CD4-positive, alpha-beta T cell treated with Interleukin-10 for 1 hour (primary cell): Measurements from ENCODE around the gene SPECC1L.

Experiments used
- DNase-seq: peaks from one replicate; pipeline ENCODE4 v3.0.0-alpha.2; 2020

The SPECC1L gene

DNA sequence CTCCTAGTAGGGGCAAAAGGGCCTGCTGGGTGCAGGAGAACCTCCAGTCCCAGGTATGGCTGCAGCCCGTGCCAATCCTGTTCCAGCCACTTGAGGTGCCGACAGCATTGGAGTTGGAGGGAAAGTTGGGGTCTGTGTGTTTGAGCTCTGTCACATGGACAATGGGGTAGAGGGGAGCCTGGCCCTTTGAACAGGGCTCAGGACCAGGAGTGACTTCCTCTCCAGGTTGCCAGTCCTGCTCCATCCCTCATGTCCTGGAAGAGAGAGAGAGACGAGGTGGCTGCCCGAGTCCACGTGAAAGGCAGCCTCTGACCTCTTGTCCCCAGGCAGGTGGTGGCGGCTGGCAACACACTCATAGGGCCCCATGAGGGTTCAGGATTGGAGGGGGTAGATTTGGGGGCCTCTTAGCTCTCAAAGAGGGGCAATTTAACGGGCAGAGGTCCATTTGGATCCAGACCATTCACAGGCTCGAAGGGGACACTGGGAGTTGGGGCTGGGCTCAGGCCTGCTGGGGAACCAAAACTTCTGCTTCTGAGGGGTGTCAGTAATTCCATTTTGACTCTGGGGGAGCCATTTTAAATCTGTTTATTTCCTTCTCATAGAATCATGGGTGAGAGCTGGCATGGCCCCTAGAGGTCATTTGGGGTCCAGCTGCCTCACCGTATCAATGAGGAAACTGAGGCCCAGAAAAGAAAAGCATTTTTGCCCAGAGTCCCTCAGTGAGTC, 160.8 kb downstream of the SPECC1L start:
- DNase-seq, result no peak

DNA sequence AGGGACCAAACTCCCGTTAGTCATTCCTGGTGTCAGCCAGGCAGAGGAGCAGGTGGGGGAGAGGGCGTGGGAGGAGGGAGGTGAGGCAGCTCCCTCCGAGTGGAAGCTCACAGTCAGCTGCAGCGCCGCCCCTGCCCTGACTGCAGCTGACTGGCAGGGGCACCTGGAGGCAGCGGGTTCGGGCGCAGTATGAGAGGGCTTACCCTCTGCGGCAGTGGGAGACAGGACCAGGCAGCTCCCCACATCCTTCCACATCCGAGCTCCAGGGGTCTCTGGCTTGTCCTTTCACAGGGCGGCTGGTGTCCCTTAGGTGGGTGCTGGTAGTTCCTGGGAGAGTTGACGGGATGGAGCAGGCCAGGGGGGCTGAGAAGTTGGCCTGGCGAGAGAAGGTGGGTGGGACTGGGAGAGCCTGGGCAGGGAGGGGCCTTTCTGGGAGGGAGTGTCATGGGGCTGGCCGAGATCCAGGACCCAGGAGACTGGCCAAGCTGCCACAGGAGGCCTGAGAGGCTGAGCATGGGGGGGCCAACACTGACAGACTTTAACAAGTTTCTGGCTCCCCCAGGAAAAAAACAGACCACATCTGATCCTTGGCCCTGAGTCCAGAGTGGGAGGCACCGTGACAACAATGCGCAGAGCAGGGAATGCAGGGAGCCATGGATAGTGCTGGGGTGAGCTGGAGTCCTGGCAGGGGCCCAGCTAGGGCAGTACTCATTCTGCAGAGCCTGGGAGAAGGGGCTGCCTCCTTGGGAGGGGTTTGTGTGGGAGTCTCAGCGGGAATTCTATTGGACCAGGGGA, 161.6 kb downstream of the SPECC1L start:
- DNase-seq, result no peak

DNA sequence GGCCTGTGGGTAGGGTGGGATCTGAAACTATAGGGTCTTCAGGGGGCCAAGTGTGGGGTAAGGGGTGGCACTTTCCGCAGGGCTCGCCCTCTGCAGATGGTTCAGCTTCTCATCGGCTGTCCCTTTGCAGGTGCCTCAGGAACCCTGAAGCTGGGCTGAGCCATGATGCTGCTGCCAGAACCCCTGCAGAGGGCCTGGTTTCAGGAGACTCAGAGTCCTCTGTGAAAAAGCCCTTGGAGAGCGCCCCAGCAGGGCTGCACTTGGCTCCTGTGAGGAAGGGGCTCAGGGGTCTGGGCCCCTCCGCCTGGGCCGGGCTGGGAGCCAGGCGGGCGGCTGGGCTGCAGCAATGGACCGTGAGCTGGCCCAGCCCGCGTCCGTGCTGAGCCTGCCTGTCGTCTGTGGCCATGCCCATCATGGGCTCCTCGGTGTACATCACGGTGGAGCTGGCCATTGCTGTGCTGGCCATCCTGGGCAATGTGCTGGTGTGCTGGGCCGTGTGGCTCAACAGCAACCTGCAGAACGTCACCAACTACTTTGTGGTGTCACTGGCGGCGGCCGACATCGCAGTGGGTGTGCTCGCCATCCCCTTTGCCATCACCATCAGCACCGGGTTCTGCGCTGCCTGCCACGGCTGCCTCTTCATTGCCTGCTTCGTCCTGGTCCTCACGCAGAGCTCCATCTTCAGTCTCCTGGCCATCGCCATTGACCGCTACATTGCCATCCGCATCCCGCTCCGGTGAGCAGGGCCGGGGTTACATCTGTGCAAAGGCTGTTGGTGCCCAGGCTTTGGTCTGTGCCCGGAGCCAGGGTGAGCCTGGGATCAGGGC, 162.6 kb downstream of the SPECC1L start:
- DNase-seq, result no peak

DNA sequence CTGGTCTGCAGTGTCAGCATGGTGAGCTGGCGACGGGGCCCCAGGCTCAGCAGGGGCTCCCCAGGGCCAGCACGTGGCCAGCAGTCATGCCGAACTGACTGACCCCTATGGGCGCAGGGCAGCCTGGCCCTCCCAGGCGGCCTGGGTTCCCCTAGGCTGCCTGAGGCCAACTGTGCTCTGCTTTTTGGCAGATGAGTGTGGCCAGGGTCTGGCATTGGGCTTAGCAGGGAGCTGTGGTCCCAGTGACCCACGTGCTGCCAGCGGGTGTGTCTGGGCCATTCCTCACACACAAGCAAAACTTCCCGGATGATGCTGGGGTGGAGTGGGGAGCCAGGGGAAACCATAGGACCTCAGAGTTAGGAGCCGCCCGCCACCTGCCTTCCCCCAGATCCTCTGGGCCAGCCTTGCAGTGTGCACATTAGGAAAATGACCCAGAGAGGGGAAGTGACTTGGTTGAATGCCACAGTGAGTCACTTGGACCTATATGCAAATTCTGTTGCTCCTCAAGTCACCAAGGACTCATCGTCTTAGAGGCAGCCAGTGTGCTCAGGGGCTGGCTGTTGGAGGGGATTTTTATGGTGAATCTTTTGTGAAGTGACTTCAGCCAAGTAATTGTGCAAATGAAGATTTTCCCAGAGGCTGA, 163.3 kb downstream of the SPECC1L start:
- DNase-seq, result no peak

DNA sequence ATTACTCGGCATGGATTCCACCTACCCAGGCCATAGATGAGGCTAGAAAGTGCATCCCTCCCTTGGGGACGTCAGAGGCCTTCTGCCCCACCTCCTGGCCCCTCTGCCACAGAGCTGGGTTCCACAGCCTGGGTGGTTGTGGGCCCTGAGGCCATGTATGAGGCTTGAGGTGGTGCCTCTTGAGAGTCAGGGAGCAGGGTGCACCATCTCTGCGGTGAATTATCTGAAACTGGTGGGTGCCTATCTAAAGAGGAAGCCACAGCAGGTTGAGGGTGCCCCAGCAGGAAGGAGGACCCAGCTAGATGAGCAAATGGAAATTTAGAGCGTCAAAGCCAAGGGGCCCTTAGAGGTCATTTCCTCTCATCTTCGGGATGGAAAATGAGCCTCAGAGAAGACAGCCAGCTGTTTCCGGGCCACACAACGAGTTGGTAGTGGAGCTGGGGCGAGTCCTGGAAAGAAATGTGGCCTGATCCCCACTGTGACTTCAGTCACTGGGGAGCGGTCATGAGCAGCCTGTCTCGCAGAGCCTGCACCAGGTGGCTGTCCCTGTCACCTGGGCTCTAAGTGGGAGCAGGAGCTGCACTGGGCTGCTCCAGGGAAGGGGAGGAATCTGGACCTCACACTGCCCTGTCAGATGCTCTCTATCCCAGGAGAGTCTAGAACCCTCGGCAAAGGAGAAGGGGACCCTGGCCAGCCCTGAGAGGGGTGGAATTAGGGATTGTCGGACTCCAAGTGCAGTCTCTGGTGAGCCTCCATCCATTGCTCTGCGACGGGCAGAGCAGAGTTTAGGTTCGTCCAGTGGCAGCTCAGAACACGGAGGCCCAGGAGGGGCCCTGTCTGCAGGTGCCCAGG, 164.1 kb downstream of the SPECC1L start:
- DNase-seq, result peak; percentile 81

DNA sequence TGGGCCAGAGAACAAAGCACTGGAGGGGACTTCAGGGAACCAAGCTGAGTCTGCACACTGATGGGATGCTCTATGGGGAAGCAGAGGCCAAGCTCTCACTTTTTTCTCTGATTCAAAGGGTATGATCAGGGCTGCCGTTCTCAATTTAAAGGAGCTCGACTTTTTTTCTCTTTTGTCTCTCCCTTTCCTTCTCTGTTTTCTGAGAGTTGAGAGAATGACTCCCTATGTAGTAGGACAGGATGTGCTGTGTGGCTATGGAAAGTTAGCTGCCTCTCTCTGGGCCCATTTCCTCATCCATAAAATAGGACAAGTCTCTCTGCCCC, 164.7 kb downstream of the SPECC1L start:
- no peak for DNase-seq

DNA sequence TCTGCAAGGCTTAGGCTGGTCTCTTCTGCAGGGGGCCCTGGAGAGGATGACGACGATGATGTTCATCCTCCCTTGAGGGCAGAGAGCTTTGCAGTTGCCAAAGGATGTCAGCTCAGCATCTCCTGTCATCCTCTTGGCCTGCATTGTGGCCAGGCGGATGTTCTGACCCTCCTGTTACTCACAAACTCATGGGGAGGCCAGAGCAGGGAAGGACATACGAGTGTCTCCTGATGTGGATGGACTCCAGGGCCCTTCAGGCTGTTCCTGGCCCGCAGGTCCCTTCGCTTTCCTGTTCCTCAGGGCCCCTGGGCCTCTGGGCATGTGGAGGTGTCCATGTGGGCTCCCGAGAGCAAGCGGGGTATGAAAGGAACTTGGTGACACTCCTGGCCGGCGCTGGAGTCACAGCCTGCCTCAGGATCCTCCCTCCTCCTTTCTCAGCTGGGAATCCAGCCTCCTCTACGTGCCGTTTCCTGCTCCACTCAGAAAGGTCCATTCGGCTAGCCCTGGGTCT, 165.3 kb downstream of the SPECC1L start:
- DNase-seq, result no peak

DNA sequence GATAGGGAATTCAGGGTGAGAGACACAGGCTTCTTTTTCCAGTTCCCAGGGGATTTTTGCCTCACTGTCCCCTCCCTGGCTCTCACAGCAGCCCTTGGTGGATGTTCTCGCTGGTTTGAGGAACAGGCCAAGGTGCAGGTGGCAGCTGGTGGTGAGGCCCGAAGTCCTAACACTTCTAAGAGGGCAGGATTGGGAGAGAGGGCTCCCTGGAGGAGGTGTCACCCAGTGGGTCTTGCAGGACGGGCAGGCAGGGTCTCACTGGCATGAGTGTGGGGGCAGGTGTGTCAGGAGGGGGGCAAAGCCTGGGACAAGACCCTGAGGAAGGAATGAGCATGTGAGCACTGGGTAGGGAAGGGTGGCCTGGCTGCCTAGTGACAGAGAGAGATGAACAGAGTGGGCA, 165.9 kb downstream of the SPECC1L start:
- no peak for DNase-seq

DNA sequence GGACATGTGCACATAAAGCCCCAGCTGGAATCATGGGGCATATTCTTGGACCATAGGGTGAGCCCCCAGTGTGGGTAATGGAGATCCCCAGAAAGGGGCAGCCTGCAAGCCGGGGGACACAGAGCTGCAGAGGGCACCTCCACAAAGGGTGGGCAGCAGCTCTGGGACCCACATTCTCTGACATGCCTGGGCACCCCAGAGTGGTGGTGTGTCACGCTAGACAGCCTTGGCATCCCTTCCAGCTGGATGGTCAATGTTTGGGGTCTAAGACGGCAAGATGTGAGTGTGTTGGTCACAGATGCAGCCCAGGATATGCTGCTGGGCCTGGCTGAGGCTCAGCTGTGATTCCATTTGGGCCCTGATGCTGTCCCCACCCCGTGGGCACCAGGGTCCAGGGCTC, 166.5 kb downstream of the SPECC1L start:
- no peak for DNase-seq

DNA sequence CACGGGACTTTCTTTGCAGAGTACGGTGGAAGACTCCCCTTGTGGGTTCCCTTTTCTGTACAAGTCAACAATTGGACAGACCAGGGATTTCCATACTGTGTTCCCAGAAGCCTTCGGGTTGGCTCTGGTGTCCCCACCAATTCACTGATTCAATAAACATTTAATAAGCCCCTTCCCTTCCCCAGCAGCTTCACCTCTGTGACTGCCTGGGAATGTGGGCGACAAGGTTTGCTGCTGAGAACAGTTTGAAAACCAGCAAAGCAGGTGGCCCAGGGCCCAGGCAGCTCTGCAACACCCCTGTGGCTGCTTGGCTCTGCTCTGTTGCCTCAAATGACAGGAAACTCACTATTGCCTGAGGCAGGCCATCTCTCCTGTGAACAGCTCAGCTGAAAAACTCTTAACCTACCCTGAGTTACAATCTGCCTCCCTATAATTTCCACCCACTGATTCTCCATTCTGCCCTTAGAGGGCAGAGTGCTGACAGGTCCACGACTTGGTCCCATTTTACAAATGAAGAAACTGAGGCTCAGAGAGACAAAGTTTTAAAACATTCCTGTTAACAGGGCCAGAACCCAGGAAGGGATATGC, 167.2 kb downstream of the SPECC1L start:
- DNase-seq, result no peak

DNA sequence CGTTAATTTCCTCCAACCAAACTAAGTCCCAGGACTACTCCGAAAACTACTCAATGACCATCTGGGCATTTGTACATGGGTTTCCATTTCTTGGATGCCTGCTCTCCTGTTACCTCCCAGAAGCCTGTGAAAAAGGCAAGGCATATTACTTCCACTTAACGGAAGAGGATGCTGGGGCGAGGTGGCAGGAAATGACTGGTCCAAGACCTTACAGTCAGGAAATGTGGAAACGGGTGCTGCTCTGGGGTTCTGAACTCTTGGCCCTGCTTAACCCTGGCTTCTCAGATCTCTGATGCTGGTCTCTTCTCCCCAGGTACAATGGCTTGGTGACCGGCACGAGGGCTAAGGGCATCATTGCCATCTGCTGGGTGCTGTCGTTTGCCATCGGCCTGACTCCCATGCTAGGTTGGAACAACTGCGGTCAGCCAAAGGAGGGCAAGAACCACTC, 169.7 kb downstream of the SPECC1L start:
- no peak for DNase-seq

DNA sequence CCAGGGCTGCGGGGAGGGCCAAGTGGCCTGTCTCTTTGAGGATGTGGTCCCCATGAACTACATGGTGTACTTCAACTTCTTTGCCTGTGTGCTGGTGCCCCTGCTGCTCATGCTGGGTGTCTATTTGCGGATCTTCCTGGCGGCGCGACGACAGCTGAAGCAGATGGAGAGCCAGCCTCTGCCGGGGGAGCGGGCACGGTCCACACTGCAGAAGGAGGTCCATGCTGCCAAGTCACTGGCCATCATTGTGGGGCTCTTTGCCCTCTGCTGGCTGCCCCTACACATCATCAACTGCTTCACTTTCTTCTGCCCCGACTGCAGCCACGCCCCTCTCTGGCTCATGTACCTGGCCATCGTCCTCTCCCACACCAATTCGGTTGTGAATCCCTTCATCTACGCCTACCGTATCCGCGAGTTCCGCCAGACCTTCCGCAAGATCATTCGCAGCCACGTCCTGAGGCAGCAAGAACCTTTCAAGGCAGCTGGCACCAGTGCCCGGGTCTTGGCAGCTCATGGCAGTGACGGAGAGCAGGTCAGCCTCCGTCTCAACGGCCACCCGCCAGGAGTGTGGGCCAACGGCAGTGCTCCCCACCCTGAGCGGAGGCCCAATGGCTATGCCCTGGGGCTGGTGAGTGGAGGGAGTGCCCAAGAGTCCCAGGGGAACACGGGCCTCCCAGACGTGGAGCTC, 170.2 kb downstream of the SPECC1L start:
- DNase-seq, result no peak

DNA sequence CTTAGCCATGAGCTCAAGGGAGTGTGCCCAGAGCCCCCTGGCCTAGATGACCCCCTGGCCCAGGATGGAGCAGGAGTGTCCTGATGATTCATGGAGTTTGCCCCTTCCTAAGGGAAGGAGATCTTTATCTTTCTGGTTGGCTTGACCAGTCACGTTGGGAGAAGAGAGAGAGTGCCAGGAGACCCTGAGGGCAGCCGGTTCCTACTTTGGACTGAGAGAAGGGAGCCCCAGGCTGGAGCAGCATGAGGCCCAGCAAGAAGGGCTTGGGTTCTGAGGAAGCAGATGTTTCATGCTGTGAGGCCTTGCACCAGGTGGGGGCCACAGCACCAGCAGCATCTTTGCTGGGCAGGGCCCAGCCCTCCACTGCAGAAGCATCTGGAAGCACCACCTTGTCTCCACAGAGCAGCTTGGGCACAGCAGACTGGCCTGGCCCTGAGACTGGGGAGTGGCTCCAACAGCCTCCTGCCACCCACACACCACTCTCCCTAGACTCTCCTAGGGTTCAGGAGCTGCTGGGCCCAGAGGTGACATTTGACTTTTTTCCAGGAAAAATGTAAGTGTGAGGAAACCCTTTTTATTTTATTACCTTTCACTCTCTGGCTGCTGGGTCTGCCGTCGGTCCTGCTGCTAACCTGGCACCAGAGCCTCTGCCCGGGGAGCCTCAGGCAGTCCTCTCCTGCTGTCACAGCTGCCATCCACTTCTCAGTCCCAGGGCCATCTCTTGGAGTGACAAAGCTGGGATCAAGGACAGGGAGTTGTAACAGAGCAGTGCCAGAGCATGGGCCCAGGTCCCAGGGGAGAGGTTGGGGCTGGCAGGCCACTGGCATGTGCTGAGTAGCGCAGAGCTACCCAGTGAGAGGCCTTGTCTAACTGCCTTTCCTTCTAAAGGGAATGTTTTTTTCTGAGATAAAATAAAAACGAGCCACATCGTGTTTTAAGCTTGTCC, 171.0 kb downstream of the SPECC1L start:
- DNase-seq, result no peak

DNA sequence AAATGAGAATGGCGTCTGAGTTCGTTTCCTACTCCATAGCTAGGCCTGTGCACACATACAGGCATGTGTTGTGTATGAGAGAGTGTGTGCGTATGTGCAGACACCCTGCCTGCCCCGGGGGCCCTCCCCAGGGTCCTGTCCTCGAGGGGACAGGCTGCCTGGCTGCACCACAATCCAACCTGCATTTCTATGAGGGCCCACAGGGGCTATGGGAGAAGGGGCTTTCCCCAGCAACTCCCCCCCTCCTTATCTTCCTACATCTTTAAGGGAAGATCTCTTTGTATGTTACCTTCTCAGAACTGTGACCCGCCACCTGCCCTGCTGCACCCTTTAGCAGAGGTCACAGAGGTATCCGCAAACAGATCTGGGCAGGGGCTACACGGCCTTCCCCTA, 171.7 kb downstream of the SPECC1L start:
- DNase-seq, result no peak

DNA sequence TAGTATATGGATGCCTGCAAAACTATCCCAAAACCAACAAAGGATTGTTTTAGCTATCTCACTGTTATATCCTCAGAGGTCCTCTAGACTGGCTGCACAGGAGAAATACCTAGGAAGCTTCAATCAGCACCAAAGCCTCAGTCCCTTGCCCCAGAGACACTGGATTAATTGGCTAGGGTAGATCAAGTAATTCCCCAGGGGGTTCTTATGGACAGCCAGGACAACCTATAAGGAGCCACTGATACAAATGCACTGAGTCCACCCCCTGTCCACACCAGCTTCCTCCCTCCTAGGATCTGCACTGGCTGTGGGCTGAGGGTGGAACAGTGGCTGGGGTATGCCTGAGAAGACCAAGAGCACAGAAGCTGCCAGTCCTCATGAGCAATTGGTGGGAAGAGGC, 173.0 kb downstream of the SPECC1L start:
- DNase-seq, result no peak

DNA sequence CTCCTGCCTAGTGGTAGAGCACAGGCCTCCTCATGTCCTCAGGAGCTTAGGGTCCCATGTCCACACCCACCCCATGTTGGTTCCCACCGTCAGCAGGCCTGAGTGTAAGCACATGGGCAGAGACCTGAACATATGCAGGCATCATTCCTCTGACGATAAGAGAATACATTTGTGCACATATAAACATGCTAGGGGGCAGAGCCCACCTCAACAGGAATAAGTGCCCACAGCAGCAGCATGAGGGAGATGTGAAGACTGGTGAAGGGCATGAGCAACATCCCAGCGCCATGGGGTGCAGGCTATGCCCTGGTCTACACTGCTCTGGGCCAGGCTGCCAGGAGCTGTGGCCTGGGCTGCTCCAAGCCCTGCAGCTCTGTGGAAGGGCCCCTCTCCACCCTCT, 173.6 kb downstream of the SPECC1L start:
- no peak for DNase-seq

DNA sequence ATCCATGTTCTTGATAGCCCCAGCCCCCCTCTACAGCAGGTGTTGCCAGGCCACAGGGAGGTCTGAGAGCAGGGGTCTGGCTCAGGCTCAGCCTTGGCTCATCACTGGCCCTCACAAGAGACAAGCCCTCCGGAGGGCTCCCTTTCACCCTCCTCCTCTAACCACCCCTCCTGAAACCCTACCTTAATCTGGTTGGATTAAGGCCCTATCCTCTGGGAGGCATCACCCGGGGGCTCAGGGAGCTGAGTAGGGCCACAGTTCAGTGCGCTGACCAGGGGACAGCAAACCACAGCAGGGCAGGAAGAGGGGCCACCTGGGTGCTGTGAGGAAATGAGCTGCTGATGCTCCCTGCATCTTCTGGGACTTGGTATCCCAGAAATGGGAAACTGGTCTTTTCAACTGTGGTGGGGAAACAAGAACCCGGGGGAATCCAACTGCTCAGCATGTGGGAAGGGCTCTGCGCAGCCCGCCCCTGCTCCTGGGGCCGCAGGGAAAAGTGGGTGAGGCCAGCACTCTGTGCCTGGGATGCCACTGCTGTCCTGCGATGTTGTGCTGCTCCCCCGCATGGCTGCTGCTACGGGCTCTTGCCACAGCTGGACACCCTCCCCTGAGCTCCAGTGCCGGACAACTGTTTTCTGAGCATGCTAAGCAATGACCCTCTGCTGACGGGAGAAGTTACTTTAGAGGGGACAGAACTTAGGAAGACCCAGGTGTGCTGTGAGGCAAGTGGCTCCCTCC, 174.3 kb downstream of the SPECC1L start:
- no peak for DNase-seq

DNA sequence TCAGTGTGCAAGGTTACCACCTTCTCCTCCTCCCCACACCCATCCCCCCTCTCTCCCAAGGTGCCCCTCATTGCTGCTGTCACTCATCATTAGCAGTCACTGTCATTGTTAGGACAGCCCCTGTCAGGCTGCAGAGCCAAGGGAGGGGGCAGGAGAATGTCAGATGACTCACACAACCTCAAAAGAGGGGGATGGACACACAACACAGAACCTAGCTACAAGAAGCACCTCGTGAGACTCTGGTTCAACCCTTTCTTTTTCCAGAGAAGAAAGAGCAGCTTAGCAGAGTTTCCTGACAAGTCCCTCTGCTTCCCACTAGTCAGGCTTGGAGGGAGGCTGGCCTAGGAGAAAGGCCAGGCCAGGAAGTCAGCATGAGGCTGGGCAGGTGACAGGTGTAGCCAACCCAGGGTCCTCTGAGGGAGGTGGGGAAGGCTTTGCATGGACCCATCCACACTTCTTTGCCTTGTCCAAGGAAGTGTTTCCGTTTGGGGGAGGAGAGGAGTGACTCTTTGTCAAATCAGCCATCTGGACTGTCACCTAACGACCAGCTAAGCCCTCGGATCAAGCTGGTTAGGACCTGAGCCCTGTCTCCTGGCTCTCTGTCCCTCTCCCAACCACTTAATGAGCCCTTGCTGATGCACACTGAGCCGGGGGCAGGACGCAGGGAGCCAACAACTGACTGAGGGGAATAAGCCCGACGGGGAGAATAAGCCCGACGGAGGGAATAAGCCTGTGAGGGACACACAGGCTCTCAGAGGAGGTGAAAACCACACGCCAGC, 175.0 kb downstream of the SPECC1L start:
- no peak for DNase-seq
